NOMO-1 treated with DMSO at 0.1 percent for 48 hours (cell line): Measurements from ENCODE around the gene ARHGEF7.
"Not testable (repeated sequence)": the region's sequence is repeated elsewhere in the genome, so short reads cannot be mapped to it uniquely, and the experiment has no call there.

Experiments
- DNase-seq: peaks from one replicate; lab custom pipeline; 2025; ENCODE audit not compliant: unreplicated experiment; lab: John Stamatoyannopoulos, UW

The ARHGEF7 gene

GRCh38 chr13:111168107-111168506 is 53.0 kb downstream of the ARHGEF7 start:
- DNase-seq, result no peak

DNA sequence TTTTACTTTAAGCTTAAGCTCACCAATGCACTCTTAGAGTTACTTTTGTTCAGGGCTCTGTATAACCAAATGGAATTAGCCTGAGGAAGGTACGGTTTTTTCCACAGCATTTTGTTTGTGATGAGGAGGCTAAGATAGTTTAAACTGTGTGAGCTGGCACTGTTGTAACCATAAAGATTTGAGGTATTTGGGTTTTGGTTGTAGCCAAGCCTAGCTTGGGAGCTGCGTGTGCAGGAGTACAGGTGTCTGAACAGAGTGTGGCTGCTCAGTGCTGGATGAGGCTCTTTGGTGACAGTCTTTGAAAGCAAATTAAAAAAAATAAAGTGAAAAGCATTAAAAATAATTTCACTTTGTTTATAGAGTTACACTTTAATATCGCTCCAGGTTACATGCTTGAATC is 56.0 kb downstream of the ARHGEF7 start:
- no peak for DNase-seq

DNA sequence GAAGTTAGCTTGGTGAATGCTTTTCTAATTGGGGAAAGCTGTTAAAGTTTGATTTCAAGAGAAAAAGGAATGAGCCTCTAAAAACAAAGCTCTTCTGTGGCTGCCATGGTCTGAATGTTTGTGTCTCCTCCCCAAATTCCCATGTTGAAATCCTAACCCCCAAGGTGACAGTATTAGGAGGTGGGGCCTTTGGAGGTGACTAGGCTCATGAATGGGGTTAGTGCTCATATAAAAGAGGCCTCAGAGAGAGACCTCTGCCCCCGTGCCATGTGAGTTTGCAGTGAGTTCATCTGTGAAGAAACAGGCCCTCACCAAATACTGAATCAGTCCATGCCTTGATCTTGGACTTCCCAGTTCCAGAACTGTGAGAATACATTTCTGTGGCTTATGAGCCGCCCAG is 56.5 kb downstream of the ARHGEF7 start:
- no peak for DNase-seq

- no peak for DNase-seq
These were observed 59.4 kb downstream of the ARHGEF7 start for GRCh38 chr13:111174377-111175114.

GRCh38 chr13:111175372-111175771 is 60.3 kb downstream of the ARHGEF7 start:
- DNase-seq, result no peak

DNA sequence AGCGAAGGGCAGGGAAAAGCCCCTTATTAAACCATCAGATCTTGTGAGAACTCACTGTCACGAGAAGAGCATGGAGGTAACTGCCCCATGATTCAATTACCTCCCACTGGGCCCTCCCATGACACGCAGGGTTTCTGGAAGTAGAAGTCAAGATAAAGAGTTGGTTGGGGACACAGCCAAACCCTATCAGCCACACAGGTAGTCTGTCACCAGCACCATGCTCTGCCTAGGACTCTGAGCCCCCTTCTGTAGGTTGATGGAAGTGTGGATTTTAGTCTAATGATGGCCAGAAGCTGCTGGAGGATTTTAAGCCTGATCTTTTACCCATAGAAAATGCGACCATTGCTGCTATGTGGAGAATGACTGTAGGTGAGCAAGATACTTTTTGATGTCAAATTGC is 60.8 kb downstream of the ARHGEF7 start:
- DNase-seq, result no peak

DNA sequence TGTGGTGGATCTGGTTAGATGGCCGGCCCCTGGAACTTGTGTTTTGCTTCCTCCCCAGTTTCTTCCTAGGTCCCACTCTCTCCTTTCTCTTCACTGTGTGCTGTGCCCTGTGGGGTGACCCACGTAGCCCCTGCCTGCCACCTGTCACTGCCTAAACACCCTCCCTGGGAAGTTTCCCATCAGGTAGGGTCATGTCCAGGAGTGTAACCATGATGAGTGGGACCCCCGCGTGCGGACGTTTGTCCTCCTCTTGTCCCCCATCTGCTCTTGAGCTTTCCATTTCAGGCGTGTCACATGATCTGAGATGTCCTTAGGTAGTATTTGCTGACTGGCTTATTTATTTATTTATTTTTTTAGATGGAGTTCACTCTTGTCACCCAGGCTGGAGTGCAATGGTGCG is 61.3 kb downstream of the ARHGEF7 start:
- no peak for DNase-seq

GRCh38 chr13:111177081-111177711 is 62.1 kb downstream of the ARHGEF7 start:
- DNase-seq, result no peak

- DNase-seq, result no peak
These were observed 62.8 kb downstream of the ARHGEF7 start for GRCh38 chr13:111177921-111178320.

GRCh38 chr13:111178402-111178801 is 63.3 kb downstream of the ARHGEF7 start:
- no peak for DNase-seq

DNA sequence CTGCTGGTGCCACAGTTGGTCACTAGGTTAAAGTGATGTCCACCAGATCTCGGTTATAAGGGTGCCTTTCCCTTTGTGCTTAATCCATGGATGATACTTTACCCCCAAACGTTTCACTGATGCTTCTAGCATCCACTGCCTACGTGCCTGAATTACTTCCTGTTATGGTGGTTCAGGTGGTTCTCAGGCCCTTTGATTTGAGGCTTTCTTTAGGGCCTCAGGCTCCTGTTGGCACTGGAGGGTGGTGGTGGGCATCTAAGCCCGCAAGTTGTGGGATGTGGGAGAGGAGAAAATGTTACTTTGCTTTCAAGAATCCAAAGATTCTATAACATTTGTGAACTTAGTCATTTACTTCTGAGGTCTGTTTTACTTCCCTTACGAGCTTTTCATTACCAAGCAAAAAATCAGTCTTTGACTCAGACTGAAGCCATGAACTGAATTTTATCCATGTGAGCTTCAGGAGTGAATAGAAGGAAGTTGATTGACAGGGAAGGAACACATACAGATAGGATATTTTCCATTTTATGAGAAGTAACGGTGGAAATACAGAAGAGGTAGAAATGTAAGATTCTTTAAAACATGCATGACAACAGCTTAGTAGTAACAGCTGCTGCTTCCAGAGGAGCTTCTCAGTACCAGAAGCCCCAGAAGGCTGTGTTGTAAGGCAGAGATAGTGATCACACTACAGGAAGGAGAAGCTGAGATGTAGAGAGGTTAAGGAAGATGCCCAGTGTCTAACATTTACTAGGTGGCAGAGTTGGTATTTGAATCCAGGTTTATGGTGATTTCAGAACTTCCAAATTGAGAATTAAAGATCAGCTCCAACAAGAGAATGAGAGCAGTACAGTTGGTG is 65.0 kb downstream of the ARHGEF7 start:
- no peak for DNase-seq

- no peak for DNase-seq
These were observed 66.9 kb downstream of the ARHGEF7 start for GRCh38 chr13:111181977-111182376.

GRCh38 chr13:111183087-111183645 is 68.1 kb downstream of the ARHGEF7 start:
- no peak for DNase-seq

DNA sequence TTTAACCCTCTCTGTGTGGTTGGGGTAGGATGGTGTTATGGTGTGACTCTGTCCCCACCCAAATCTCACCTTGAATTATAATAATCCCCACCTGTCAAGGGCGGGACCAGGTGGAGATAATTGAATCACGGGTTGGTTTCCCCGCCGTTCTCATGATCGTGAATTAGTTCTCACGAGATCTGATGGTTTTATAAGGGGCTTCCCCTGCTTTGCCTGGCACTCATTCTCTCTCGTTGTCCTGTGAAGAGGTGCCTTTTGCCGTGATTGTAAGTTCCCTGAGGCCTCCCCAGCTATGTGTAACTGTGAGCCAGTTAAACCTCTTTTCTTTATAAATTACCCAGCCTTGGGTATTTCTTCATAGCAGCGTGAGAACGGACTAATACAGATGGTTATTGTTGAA is 68.8 kb downstream of the ARHGEF7 start:
- no peak for DNase-seq

DNA sequence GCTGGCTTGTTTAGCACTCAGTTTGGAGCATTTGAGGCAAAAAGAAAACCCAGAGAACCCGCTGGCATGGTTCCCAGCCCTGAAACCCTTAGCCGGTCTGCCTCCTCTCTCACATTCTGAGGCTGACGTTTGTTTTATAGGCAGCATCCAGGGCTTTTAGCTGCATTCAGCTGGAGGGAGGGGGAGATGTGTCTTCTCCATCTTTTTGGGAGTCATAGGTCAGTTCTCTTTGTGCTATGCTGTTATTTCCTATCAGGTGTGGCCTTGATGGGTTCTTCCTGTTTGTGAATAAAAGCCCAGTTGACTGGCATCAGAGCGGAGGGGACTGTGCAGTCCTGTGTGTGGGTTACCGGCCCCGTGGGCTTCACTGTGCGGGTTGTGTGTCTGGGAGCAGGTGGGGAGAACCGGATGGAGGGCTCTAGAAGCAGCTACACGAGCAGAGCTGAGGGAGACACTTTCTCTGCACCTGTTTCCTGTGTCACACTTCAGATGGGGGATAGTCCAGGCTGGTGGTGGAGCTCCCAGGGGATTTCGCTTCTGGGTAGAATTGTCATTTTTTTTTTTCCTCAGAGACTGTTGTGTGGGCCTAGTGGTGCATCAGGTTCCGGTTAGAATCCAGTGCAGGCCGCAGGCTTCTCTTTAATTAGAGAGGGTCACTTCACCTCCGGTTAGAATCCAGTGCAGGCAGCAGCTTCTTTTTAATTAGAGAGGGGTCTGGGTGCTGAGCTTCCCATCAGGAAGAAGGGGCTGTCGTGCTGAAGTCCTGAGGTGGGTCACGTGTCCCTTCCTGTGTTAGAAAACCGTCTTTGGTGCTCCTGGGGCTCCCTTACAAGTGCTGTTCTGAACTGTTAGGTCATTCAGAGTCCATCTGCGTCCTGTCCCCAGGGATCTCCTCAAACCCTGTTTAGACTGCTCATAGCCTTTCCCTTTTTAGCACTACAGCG is 69.6 kb downstream of the ARHGEF7 start:
- DNase-seq, result no peak

GRCh38 chr13:111186305-111186935 is 71.3 kb downstream of the ARHGEF7 start:
- DNase-seq, result no peak

DNA sequence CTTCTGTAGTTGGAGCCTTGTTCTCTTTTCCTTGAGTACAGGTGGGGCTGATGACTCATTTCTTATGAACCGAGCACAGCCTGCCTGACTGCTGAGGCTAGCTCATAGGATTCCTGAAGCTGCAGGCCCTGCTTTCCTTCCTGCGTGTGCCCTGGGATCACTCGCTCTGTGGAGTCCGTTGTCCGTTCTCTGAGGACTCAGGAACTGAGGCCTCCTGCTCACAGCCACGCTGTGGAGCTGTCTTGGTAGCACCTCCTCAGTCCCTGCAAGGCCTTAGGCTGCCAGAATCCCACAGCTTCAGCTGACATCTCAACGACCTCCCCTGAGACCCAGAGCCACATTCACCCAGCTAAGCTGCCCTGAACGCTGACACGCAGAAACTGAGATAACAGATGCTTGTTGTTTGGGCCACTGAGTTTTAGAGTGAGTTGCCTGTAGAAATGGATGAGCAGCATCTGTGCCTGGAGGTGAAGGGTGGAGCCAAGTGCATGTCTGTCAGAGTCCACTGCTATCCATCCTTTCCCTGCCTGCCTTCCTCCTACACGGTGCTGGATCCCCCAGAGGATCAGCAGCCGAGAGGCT is 72.9 kb downstream of the ARHGEF7 start:
- no peak for DNase-seq

GRCh38 chr13:111189064-111189505 is 74.0 kb downstream of the ARHGEF7 start:
- not testable (repeated sequence) for DNase-seq

GRCh38 chr13:111189516-111189915 is 74.4 kb downstream of the ARHGEF7 start:
- not testable (repeated sequence) for DNase-seq
